Common myeloid progenitor, CD34-positive (primary cell): Measurements from ENCODE around the gene UBE2O.

ENCODE experiments used
- CTCF ChIA-PET: fragments of 350-600 bp; sonication (Branson Sonifier 250); formaldehyde crosslinking; loops from one replicate; lab custom pipeline; 2021; ENCODE audit warnings: antibody characterized with exemption; lab: Charles Lee
- POLR2A ChIA-PET: fragments of 350-600 bp; sonication (Branson Sonifier 250); formaldehyde crosslinking; loops from one replicate; lab custom pipeline; 2021; ENCODE audit warnings: antibody characterized with exemption; lab: Charles Lee
- DNase-seq, 3 donors: peaks; one replicate each; pipeline versions ENCODE4 v3.0.0 to v3.0.0-alpha.2; 2013
- H3K27ac ChIP-seq, 2 experiments: 1 replicate in 1 of 2; 2 replicates in 1 of 2; pipeline ENCODE4 v1.7.0; 2013; ENCODE audit warnings: inconsistent platforms in 2 of 2, low read length in 2 of 2, mild to moderate bottlenecking in 2 of 2, low read depth in 1 of 2, moderate library complexity in 1 of 2; ENCODE audit not compliant: severe bottlenecking in 2 of 2, insufficient read depth in 1 of 2, poor library complexity in 1 of 2
- H3K27me3 ChIP-seq, 5 experiments: replicated peaks in 2 of 5; 1 replicate in 3 of 5; 2 replicates in 2 of 5; pipeline versions ENCODE4 v1.6.1 to v1.7.0; 2013; ENCODE audit warnings: low read length in 4 of 5, mild to moderate bottlenecking in 2 of 5, moderate library complexity in 2 of 5, inconsistent platforms in 1 of 5; ENCODE audit not compliant: insufficient read depth in 5 of 5, control insufficient read depth in 4 of 5
- H3K36me3 ChIP-seq, 4 experiments: 1 replicate in 2 of 4; 2 replicates in 2 of 4; pipeline versions ENCODE4 v1.6.1 to v1.7.0; 2013; ENCODE audit warnings: low read length in 3 of 4, control low read depth in 1 of 4, mild to moderate bottlenecking in 1 of 4; ENCODE audit not compliant: control insufficient read depth in 4 of 4, insufficient read depth in 4 of 4
- H3K4me1 ChIP-seq, 4 experiments: 1 replicate in 3 of 4; 2 replicates in 1 of 4; pipeline versions ENCODE4 v1.6.1 to v1.7.1; 2013; ENCODE audit warnings: low read length in 3 of 4, mild to moderate bottlenecking in 3 of 4, control low read depth in 1 of 4, inconsistent platforms in 1 of 4, moderate library complexity in 1 of 4; ENCODE audit not compliant: control insufficient read depth in 4 of 4, insufficient read depth in 4 of 4; ENCODE audit errors: control extremely low read depth in 1 of 4
- H3K4me3 ChIP-seq, 7 experiments: 1 replicate in 4 of 7; 2 replicates in 3 of 7; pipeline versions ENCODE4 v1.5.1 to v1.7.0; 2013; ENCODE audit warnings: mild to moderate bottlenecking in 7 of 7, low read length in 6 of 7, moderate library complexity in 6 of 7, inconsistent platforms in 2 of 7, low read depth in 2 of 7, control low read depth in 1 of 7; ENCODE audit not compliant: insufficient read depth in 4 of 7, control insufficient read depth in 1 of 7; ENCODE audit errors: extremely low read depth in 1 of 7
- H3K9me3 ChIP-seq, 5 experiments: 1 replicate in 4 of 5; 2 replicates in 1 of 5; pipeline versions ENCODE4 v1.6.1 to v1.7.1; 2013; ENCODE audit warnings: low read length in 4 of 5, mild to moderate bottlenecking in 2 of 5, inconsistent platforms in 1 of 5, low read depth in 1 of 5, moderate library complexity in 1 of 5; ENCODE audit not compliant: control insufficient read depth in 4 of 5, insufficient read depth in 2 of 5; ENCODE audit errors: control extremely low read depth in 1 of 5
- WGBS: methylation state at CpG from one replicate; pipeline ENCODE4 v1.1.5; 2013; ENCODE audit not compliant: insufficient coverage; 5-methylcytosine and 5-hydroxymethylcytosine counted together

Gene UBE2O

DNA sequence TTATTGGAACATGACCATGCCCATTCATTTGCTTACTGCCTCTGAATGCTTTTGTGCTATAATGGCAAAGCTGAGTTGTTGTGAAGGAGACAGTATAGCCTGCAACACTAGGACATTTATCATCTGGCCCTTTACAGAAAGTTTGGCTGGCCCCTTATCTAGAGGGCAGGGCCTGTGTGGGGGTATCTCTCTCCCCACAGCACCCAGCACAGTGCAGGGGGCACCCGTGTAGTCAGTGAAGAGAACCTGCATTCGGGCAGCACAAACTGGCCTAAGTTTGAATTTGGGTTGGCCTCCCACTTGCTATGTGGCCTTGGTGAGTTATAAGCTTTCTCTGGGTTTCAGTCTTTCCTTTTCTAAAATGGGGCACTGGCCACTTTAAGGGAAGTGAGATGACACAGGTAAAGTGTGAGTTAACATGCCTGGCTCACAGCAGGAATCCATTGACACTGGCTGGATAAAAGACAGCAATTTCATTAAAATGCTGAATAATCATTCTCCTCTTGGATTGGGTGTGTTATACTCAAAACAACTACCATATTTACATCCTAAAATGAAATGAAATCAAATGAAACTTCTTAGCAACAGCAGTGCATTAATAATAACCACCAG lies 12.1 kb downstream of the UBE2O start:
- ChIA-PET POLR2A (interaction anchor here (0.7 kb wide), 1 partner anchor 159 kb away, joined by 4 read pairs; no protein-coding TSS in a partner anchor), CTCF (interaction anchor here (1.1 kb wide), 1 partner anchor 18 kb away, joined by 3 read pairs; no protein-coding TSS in a partner anchor)
- no peak overlapping the region for H3K4me3 ChIP-seq
- peaks cover 8 to 54% (median 37%) of the 10 kb centered on the region in 4 experiments for H3K4me1 ChIP-seq
- H3K27ac ChIP-seq, result no peak overlapping the region
- WGBS, result 100% methylated on average over 2 of the region's 2 CpGs
- no peaks in the 10 kb centered on the region for H3K27me3 ChIP-seq
- no peak for DNase-seq
- H3K9me3 ChIP-seq, result no peaks in the 10 kb centered on the region
- peaks cover 0 to 3% (median 0%) of the 10 kb centered on the region in 4 experiments for H3K36me3 ChIP-seq

DNA sequence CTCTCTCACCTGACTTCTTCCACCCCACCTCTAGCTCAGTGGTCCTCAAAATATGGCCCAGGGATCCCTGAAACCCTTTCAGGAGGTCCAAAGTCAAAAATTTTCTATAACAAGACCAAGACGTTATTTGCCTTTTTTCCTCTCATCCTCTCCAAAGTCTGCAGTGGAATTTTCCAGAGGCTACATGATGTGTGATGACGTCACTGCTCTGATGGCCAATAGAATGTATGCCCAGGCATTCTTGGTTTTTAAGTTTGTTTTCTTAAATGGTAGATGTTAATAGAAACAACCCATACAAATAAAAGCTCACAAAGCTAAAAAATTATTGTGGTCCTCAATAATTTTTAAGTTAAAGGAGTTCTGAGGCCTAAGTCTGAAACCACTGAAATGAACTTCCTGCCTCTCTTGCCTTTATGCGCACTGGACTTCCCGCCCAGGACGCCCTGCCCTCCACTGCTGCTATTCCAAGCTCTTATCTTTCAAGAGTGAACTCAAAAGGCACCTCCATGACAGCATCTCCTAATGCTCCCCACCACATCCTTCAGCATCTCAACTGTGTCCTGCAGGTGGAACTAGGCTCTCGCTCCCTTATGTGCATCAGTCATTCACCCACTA lies 13.5 kb downstream of the UBE2O start:
- Histone ChIP-seq H3K4me3 (no peak overlapping the region), H3K4me1 (peaks cover 8 to 41% (median 28%) of the 10 kb centered on the region in 4 experiments), H3K36me3 (peaks cover under 1 to 5% (median 2%) of the 10 kb centered on the region in 4 experiments), H3K9me3 (no peaks in the 10 kb centered on the region), H3K27ac (no peak overlapping the region), H3K27me3 (no peaks in the 10 kb centered on the region)
- POLR2A ChIA-PET, result no interaction called here
- DNase-seq, result no peak
- CTCF ChIA-PET, result interaction anchor here (1.2 to 1.6 kb wide), 2 partner anchors 10 to 12 kb away, joined by 3 to 4 read pairs; no protein-coding TSS in a partner anchor
- WGBS, result 98% methylated on average over 4 of the region's 6 CpGs

GRCh38 chr17:76438906-76439305 lies 14.0 kb downstream of the UBE2O start:
- whole genome bisulfite sequencing, result 94% methylated on average over 8 of the region's 9 CpGs
- Histone ChIP-seq H3K27ac (no peak overlapping the region), H3K27me3 (no peaks in the 10 kb centered on the region), H3K36me3 (peaks cover 2 to 10% (median 3%) of the 10 kb centered on the region in 4 experiments), H3K4me1 (peaks cover 8 to 36% (median 28%) of the 10 kb centered on the region in 4 experiments), H3K9me3 (no peaks in the 10 kb centered on the region), H3K4me3 (no peak overlapping the region)
- DNase-seq, result no peak
- CTCF ChIA-PET, result interaction anchor here (1.2 to 1.6 kb wide), 3 partner anchors 11 to 22 kb away, joined by 3 to 4 read pairs (median 3); no protein-coding TSS in a partner anchor
- POLR2A ChIA-PET, result no interaction called here

DNA sequence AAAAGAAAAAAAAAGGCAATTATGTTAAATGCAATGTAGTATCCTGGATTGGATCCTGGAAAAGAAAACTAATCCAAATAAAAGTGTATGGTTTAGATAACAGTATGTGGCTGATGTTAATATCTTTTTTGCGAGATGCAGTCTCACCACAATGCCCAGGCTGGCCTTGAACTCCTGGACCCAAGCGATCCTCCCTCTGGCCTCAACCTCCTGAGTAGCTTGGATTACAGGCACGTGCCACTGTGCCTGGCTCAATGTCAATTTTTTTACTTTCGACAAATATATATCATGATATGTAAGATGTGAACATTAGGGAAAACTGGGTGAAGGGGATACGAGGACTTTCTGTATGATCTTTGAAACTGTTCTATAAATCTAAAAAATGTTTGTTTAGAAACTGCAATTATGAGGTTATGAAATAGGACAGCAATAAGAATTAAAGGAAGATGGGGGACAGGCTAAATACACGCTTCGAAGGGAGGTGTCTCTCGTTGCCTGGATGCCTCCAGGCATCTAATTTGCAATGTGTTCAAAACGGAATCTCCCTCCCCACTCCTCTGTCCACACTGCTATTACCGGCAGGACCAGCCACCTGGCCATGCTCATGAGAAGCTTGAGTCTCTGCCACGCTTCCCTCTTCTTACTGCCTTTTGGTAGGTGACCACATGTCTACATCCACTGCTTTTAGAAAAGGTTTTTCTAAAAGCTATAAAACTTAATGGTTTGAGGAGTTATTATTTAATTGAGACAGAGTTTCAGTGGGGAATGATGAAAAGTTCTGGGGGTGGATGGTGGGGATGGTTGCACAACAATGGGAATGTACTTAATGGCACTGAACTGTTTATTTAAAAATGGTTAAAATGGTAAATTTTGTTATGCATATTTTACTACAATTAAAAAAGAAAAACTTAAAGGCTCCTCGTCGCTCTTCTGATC lies 15.2 kb downstream of the UBE2O start:
- Histone ChIP-seq H3K27ac (no peak overlapping the region), H3K36me3 (peaks cover 2 to 10% (median 4%) of the 10 kb centered on the region in 4 experiments), H3K4me3 (no peak overlapping the region), H3K4me1 (peaks cover 6 to 27% (median 17%) of the 10 kb centered on the region in 4 experiments), H3K9me3 (no peaks in the 10 kb centered on the region), H3K27me3 (no peaks in the 10 kb centered on the region)
- no peak for DNase-seq
- ChIA-PET CTCF (interaction anchor here (1.2 to 2.5 kb wide), 4 partner anchors 10 to 21 kb away, joined by 3 to 7 read pairs (median 4); no protein-coding TSS in a partner anchor), POLR2A (no interaction called here)
- WGBS, result 95% methylated on average over 9 of the region's 13 CpGs

GRCh38 chr17:76435751-76436150 lies 17.2 kb downstream of the UBE2O start:
- DNase-seq, result no peak
- Histone ChIP-seq H3K9me3 (no peaks in the 10 kb centered on the region), H3K27ac (no peak overlapping the region), H3K36me3 (peaks cover 2 to 10% (median 4%) of the 10 kb centered on the region in 4 experiments), H3K4me1 (peaks cover 0 to 7% (median 3%) of the 10 kb centered on the region in 4 experiments), H3K27me3 (no peaks in the 10 kb centered on the region), H3K4me3 (no peak overlapping the region)
- WGBS, result over 99% methylated on average over 11 of the region's 11 CpGs
- ChIA-PET CTCF (interaction anchor here (0.6 to 2.5 kb wide), 9 partner anchors 8 to 70 kb away, joined by 3 to 8 read pairs (median 4); partner anchors contain the start of gene UBE2O), POLR2A (interaction anchor here (1.0 kb wide), 1 partner anchor 17 kb away, joined by 3 read pairs; no protein-coding TSS in a partner anchor)

GRCh38 chr17:76434870-76435269 lies 18.1 kb downstream of the UBE2O start:
- Histone ChIP-seq H3K27me3 (no peaks in the 10 kb centered on the region), H3K9me3 (no peaks in the 10 kb centered on the region), H3K36me3 (peaks cover 2 to 10% (median 4%) of the 10 kb centered on the region in 4 experiments), H3K27ac (no peak overlapping the region), H3K4me1 (peaks cover 0 to 5% (median 2%) of the 10 kb centered on the region in 4 experiments), H3K4me3 (no peak overlapping the region)
- ChIA-PET POLR2A (no interaction called here), CTCF (interaction anchor here (0.9 to 2.5 kb wide), 6 partner anchors 9 to 58 kb away, joined by 3 to 8 read pairs (median 5); partner anchors contain the start of gene UBE2O)
- no peak for DNase-seq
- 96% methylated on average over 7 of the region's 7 CpGs for WGBS
